ENCODE results near the gene ATF1. TPM values are rescaled to one million over a fixed set of nuclear protein-coding genes. Genes with fewer than 3 reads are reported as not detected.

The ATF1 gene
- total RNA-seq, 3 donors from 2014 or later = 39.1 to 43.0 (median 41.7) TPM

GRCh38 chr12:50723865-50724264, 40.0 kb upstream of the ATF1 start:
- intact Hi-C loops (cut with DNase I, micrococcal nuclease) = no loop called here
- DNase-seq = no peak
- peaks cover 10% of the 10 kb centered on the region for H3K36me3 ChIP-seq (ENCODE audit: low read depth)

GRCh38 chr12:50725011-50725942, 38.6 kb upstream of the ATF1 start:
- Histone ChIP-seq H3K36me3 (ENCODE audit: low read depth) (peaks cover 12% of the 10 kb centered on the region), H3K4me1 (ENCODE audit: low read depth) (no peaks in the 10 kb centered on the region)

More at GRCh38 chr12:50723865-50724264, 40.0 kb upstream of the ATF1 start:
- H3K4me3 ChIP-seq = no peak overlapping the region
- no peaks in the 10 kb centered on the region for H3K9me3 ChIP-seq
- no peak for ATAC-seq
- H3K4me1 ChIP-seq (ENCODE audit: low read depth) = no peaks in the 10 kb centered on the region
- TF ChIP-seq CTCF (IDR thresholded peaks at IDR 0.05) = no peak

GRCh38 chr12:50727466-50727865, 36.4 kb upstream of the ATF1 start:
- no peaks in the 10 kb centered on the region for H3K4me1 ChIP-seq (ENCODE audit: low read depth)
- H3K4me3 ChIP-seq = no peak overlapping the region
- intact Hi-C loops (cut with DNase I, micrococcal nuclease) = no loop called here
- no peak for TF ChIP-seq CTCF (IDR thresholded peaks at IDR 0.05)
- DNase-seq = no peak
- ATAC-seq = no peak
- no peaks in the 10 kb centered on the region for H3K9me3 ChIP-seq
- H3K36me3 ChIP-seq (ENCODE audit: low read depth) = peaks cover 12% of the 10 kb centered on the region

More at GRCh38 chr12:50725011-50725942, 38.6 kb upstream of the ATF1 start:
- Histone ChIP-seq H3K4me3 (no peak overlapping the region), H3K9me3 (no peaks in the 10 kb centered on the region)
- intact Hi-C loops (cut with DNase I, micrococcal nuclease) = no loop called here
- ATAC-seq = no peak
- TF ChIP-seq CTCF (IDR thresholded peaks at IDR 0.05) = no peak
- DNase-seq = no peak

- H3K9me3 ChIP-seq = no peaks in the 10 kb centered on the region
- ATAC-seq = no peak
- TF ChIP-seq CTCF (IDR thresholded peaks at IDR 0.05) = no peak
- H3K4me3 ChIP-seq = no peak overlapping the region
- DNase-seq = no peak
- H3K4me1 ChIP-seq (ENCODE audit: low read depth) = no peaks in the 10 kb centered on the region
- H3K36me3 ChIP-seq (ENCODE audit: low read depth) = peaks cover 12% of the 10 kb centered on the region
- intact Hi-C loops (cut with DNase I, micrococcal nuclease) = no loop called here
Measured at GRCh38 chr12:50728417-50728816, 35.5 kb upstream of the ATF1 start.

GRCh38 chr12:50728841-50729240, 35.1 kb upstream of the ATF1 start:
- ATAC-seq (no peak), DNase-seq (no peak)
- TF ChIP-seq CTCF (IDR thresholded peaks at IDR 0.05) = no peak
- Histone ChIP-seq H3K36me3 (ENCODE audit: low read depth) (peaks cover 12% of the 10 kb centered on the region), H3K4me3 (no peak overlapping the region), H3K4me1 (ENCODE audit: low read depth) (no peaks in the 10 kb centered on the region), H3K9me3 (no peaks in the 10 kb centered on the region)
- intact Hi-C loops (cut with DNase I, micrococcal nuclease) = no loop called here
